Urinary bladder (tissue), 4 donors: ENCODE data around the gene L3MBTL1. TPM values are rescaled to one million over a fixed set of nuclear protein-coding genes. Genes with fewer than 3 reads are reported as not detected.

Experiments used
- DNase-seq: peaks from one replicate; pipeline ENCODE4 v3.0.0-alpha.2; 2015; ENCODE audit errors: extremely low spot score
- H3K27ac ChIP-seq: one replicate; pipeline ENCODE4 v1.5.1; 2013; ENCODE audit warnings: low read depth, mild to moderate bottlenecking, moderate library complexity
- H3K36me3 ChIP-seq: one replicate; pipeline ENCODE4 v1.6.1; 2013; ENCODE audit warnings: mild to moderate bottlenecking, moderate library complexity; ENCODE audit not compliant: insufficient read depth
- H3K4me1 ChIP-seq: one replicate; pipeline ENCODE4 v1.6.1; 2013; ENCODE audit warnings: mild to moderate bottlenecking, moderate library complexity; ENCODE audit not compliant: insufficient read depth
- H3K4me3 ChIP-seq: one replicate; pipeline ENCODE4 v1.5.1; 2013; ENCODE audit warnings: low read depth, low read length
- WGBS: extraction: QIAGEN DNeasy Blood & Tissue Kit; methylation state at CpG from one replicate; pipeline ENCODE4 v1.1.7; 2013; 5-methylcytosine and 5-hydroxymethylcytosine counted together
- polyA plus RNA-seq: library from polyadenylated mRNA; stranded (reverse); fragments of 200-250 nt; gene quantifications from one replicate; pipeline ENCODE4 v1.2.3, GENCODE V29; 2013
- total RNA-seq: library from RNA; depleted of rRNA; stranded (reverse); fragments of >200 nt; gene quantifications from one replicate; pipeline ENCODE4 v1.2.3, GENCODE V29; 2014
- donor health status: healthy with polysubstance abuse.
- donor health status: healthy.

L3MBTL1 gene
- total and polyA plus RNA-seq, 2 donors = 5.6 to 14.5 TPM

DNA sequence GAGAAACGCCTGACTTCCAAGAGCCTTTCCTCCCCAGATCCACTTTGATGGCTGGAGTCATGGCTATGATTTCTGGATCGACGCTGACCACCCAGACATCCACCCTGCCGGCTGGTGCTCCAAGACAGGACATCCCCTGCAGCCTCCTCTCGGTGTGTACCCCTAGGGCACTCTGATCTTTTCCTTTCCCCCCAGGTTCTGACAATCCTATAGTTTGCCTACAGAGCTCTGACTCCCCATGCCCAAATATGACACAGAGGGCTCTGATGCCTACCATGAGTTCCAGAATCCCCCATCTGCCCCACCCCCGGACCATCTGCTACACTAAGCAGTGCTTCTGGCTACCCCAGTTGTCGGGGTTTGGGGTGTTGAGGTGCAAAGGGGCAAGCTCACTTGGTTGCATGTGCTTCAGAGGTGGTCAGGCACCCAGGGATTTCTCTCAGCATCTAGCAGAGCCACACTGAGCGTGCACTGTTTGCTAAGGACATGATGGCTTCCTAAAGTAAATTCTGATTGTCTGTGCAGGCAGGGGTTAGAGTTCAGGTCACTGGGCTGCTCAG is 27.4 kb downstream of the L3MBTL1 start:
- no peak overlapping the region for H3K27ac ChIP-seq
- no peak for DNase-seq
- 89% methylated on average over 8 of the region's 8 CpGs for WGBS
- no peaks in the 10 kb centered on the region for H3K36me3 ChIP-seq
- no peaks in the 10 kb centered on the region for H3K4me1 ChIP-seq
- H3K4me3 ChIP-seq = no peak overlapping the region

GRCh38 chr20:43535370-43536004 is 28.0 kb downstream of the L3MBTL1 start:
- no peak for DNase-seq
- no peaks in the 10 kb centered on the region for H3K4me1 ChIP-seq
- no peaks in the 10 kb centered on the region for H3K36me3 ChIP-seq
- WGBS = 82% methylated on average over 7 of the region's 7 CpGs
- H3K4me3 ChIP-seq = no peak overlapping the region
- no peak overlapping the region for H3K27ac ChIP-seq

DNA sequence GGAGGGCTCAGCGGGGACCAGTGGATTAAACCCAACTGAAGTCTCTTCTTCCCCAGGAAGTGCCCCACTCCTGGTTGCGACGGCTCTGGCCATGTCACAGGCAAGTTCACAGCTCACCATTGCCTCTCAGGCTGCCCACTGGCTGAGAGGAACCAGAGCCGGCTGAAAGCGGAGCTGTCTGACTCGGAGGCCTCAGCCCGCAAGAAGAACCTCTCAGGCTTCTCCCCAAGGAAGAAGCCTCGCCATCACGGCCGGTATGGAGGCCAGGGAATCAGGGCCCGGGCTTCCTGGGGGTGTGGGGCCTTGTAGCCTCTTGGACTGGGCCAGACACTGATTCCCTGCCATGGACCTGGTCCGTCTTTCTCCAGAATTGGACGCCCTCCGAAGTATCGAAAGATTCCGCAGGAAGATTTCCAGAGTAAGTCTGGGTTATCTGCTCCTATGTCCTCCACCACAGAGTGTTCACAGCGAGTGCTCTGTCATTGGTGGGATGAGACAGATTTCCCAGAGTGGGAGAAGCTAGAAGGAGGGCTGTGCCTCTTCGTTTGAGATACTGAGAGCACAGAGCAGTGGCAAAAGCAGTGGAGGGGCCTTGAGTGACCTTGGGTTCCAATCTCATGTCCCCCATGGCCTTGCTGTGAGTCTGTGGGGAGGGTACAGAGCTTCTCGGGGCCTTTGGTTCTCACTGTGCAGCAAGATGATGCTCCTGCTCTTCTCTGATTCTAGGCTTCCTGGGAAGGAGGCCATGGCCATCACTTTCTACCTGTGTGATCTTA is 28.7 kb downstream of the L3MBTL1 start:
- Histone ChIP-seq H3K27ac (no peak overlapping the region), H3K4me3 (no peak overlapping the region), H3K36me3 (no peaks in the 10 kb centered on the region), H3K4me1 (no peaks in the 10 kb centered on the region)
- 89% methylated on average over 19 of the region's 19 CpGs for WGBS
- DNase-seq = no peak

GRCh38 chr20:43536817-43537440 is 29.4 kb downstream of the L3MBTL1 start:
- no peak for DNase-seq
- WGBS = 73% methylated on average over 2 of the region's 2 CpGs
- H3K36me3 ChIP-seq = no peaks in the 10 kb centered on the region
- H3K4me1 ChIP-seq = no peaks in the 10 kb centered on the region
- H3K27ac ChIP-seq = no peak overlapping the region
- H3K4me3 ChIP-seq = no peak overlapping the region

DNA sequence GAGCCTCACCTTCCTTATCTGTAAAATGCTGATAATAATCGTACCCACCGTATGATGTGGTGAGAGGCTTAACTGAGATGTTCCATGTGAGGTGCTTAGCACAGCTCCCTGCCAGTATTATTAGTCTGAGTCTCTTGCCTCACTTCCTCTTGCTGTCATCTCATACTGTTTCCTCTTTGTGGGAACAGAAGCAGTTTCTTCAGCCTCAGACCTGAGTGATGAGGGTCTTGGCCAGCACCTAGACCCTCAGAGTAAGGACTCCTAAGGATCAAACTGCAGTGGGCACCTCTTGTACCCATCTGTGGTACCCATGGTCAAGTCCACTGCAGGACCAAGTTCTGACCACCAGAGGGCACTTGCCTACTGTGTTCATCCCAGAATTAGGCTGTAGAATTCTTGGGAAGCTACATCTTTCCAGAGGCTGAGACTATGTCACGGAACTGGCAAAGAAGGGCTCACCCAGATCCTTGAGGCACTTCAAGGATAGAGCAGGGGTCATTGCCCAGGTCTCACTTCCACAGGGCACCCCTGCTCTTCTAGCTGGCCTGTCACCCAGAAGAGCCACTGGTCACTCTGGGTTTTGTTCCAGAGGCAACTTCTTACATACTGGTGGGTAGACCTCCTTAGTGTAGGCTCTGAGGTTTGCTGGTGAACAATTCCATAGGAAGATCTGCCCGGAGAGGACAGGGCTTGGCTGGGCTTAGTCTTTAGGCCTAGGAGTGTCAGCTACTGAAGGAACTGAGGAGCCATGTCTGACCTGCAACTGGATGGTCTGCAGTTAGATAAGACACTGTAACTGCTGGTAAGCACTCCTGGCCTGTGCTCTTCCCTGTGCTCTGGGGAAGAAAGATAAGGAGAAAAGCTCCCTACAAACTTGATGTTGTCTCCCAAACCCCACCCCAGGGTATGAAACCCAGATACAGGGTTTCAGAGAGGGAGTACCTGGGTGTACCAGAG is 30.7 kb downstream of the L3MBTL1 start:
- WGBS = 31% methylated on average over 4 of the region's 4 CpGs
- H3K4me3 ChIP-seq = no peak overlapping the region
- H3K36me3 ChIP-seq = no peaks in the 10 kb centered on the region
- no peak for DNase-seq
- H3K27ac ChIP-seq = no peak overlapping the region
- no peaks in the 10 kb centered on the region for H3K4me1 ChIP-seq

GRCh38 chr20:43538878-43539700 is 31.6 kb downstream of the L3MBTL1 start:
- 71% methylated on average over 6 of the region's 6 CpGs for WGBS
- Histone ChIP-seq H3K36me3 (no peaks in the 10 kb centered on the region), H3K4me1 (no peaks in the 10 kb centered on the region), H3K4me3 (no peak overlapping the region), H3K27ac (no peak overlapping the region)
- no peak for DNase-seq

- DNase-seq = no peak
- no peak overlapping the region for H3K27ac ChIP-seq
- H3K36me3 ChIP-seq = no peaks in the 10 kb centered on the region
- WGBS = 87% methylated on average over 17 of the region's 17 CpGs
- H3K4me3 ChIP-seq = no peak overlapping the region
- no peaks in the 10 kb centered on the region for H3K4me1 ChIP-seq
Observed at GRCh38 chr20:43539975-43540672, 32.6 kb downstream of the L3MBTL1 start.

GRCh38 chr20:43540673-43541060 is 33.2 kb downstream of the L3MBTL1 start:
- no peak overlapping the region for H3K27ac ChIP-seq
- no peak overlapping the region for H3K4me3 ChIP-seq
- DNase-seq = no peak
- no peaks in the 10 kb centered on the region for H3K36me3 ChIP-seq
- H3K4me1 ChIP-seq = no peaks in the 10 kb centered on the region
- 87% methylated on average over 7 of the region's 7 CpGs for WGBS

DNA sequence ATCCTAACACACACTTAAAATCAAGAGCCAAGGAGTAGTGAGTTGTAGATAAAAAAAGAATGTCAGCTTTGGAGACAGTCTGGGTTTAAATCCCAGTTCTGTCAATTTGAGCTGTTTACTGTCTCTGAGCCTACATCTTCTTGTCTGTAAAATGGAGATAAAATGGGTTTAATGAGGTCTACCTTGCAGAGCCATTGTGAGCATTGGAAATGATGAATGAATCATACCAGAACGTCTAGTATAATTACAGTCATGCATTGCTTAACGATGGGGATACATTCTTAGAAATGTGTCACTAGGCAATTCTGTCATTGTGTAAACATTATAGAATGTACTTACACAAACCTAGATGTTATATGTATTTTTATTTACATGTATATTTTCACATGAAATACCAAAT is 33.7 kb downstream of the L3MBTL1 start:
- no peaks in the 10 kb centered on the region for H3K4me1 ChIP-seq
- H3K36me3 ChIP-seq = no peaks in the 10 kb centered on the region
- no peak overlapping the region for H3K27ac ChIP-seq
- 55% methylated on average over 2 of the region's 2 CpGs for WGBS
- no peak for DNase-seq
- H3K4me3 ChIP-seq = no peak overlapping the region

GRCh38 chr20:43542161-43542560 is 34.7 kb downstream of the L3MBTL1 start:
- no peak for DNase-seq
- Histone ChIP-seq H3K4me3 (no peak overlapping the region), H3K4me1 (no peaks in the 10 kb centered on the region), H3K27ac (no peak overlapping the region), H3K36me3 (no peaks in the 10 kb centered on the region)
- 83% methylated on average over 5 of the region's 5 CpGs for WGBS

DNA sequence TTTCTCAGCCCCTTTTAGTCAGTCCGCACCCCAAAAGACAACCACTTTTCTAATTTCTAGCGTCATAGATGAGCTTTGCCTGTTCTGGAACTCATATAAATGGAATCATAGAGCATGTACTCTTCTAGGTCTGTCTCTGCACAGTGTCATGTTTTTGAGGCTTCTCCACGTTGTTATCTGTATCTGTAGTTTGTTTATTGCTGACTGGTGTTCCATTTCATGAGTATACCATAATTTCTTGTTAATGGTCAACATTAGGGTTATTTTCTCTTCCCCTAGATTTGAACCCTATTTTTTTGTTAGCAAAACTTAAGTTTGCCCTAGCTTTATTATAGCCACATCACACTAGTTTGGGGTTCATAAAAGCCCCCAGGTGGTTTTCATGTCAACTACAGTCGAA is 35.2 kb downstream of the L3MBTL1 start:
- no peak overlapping the region for H3K27ac ChIP-seq
- no peaks in the 10 kb centered on the region for H3K4me1 ChIP-seq
- WGBS = 52% methylated on average over 4 of the region's 4 CpGs
- H3K36me3 ChIP-seq = no peaks in the 10 kb centered on the region
- H3K4me3 ChIP-seq = no peak overlapping the region
- DNase-seq = no peak

- Histone ChIP-seq H3K36me3 (no peaks in the 10 kb centered on the region), H3K4me3 (no peak overlapping the region), H3K4me1 (no peaks in the 10 kb centered on the region), H3K27ac (no peak overlapping the region)
- WGBS = 35% methylated on average over 5 of the region's 5 CpGs
- peak; percentile 43 for DNase-seq
Observed at GRCh38 chr20:43543138-43543537, 35.6 kb downstream of the L3MBTL1 start.
